Measurements from ENCODE around the gene LSM14B. TPM values are rescaled to one million over a fixed set of nuclear protein-coding genes. Genes with fewer than 3 reads are reported as not detected.

The LSM14B gene
- total RNA-seq, 2 donors from 2014 or later = 26.1 to 26.8 TPM

GRCh38 chr20:62167474-62167873, 45.2 kb downstream of the LSM14B start:
- Histone ChIP-seq H3K9me3 (no peaks in the 10 kb centered on the region), H3K27ac (no peak overlapping the region), H3K4me3 (no peak overlapping the region), H3K36me3 (peaks cover 47% of the 10 kb centered on the region), H3K4me1 (no peaks in the 10 kb centered on the region), H3K27me3 (no peaks in the 10 kb centered on the region)
- no peak for DNase-seq (ENCODE audit: low spot score)
- TF ChIP-seq, protein P1, sequence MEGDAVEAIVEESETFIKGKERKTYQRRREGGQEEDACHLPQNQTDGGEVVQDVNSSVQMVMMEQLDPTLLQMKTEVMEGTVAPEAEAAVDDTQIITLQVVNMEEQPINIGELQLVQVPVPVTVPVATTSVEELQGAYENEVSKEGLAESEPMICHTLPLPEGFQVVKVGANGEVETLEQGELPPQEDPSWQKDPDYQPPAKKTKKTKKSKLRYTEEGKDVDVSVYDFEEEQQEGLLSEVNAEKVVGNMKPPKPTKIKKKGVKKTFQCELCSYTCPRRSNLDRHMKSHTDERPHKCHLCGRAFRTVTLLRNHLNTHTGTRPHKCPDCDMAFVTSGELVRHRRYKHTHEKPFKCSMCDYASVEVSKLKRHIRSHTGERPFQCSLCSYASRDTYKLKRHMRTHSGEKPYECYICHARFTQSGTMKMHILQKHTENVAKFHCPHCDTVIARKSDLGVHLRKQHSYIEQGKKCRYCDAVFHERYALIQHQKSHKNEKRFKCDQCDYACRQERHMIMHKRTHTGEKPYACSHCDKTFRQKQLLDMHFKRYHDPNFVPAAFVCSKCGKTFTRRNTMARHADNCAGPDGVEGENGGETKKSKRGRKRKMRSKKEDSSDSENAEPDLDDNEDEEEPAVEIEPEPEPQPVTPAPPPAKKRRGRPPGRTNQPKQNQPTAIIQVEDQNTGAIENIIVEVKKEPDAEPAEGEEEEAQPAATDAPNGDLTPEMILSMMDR (IDR thresholded peaks at IDR 0.05) = no peak

- H3K36me3 ChIP-seq = peaks cover 46% of the 10 kb centered on the region
- H3K9me3 ChIP-seq = no peaks in the 10 kb centered on the region
- no peak for DNase-seq (ENCODE audit: low spot score)
- H3K27ac ChIP-seq = no peak overlapping the region
- TF ChIP-seq, protein P1 (IDR thresholded peaks at IDR 0.05) = no peak
- H3K27me3 ChIP-seq = no peaks in the 10 kb centered on the region
- H3K4me1 ChIP-seq = no peaks in the 10 kb centered on the region
- no peak overlapping the region for H3K4me3 ChIP-seq
Observed at GRCh38 chr20:62168061-62168460, 45.8 kb downstream of the LSM14B start.

DNA sequence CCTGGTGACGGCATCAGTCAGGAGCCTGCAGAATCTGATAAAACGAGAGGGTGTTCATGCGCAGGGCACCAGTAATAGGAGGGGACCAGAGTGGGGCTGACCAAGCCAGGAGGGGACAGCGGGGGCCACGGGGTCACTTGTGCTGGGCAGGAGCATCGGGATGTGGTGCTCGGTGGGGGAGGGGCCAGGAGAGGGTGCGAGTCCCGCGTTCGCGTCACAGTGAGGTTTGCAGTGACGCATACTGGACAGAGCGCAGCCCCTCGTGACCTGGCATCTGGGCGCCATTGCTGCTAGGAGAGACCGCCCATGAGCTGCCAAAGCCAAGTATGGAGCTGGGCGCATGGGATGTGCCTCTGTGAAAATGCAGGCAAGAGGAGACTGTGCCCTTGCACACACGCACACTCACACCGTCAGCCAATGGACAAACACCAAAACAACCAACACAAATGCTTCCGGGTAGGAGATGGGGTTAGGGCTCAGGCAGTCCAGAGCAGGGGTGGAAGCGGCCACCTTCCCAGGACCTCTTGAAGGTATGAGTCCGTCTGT, 46.7 kb downstream of the LSM14B start:
- H3K4me1 ChIP-seq = no peaks in the 10 kb centered on the region
- no peak for DNase-seq (ENCODE audit: low spot score)
- TF ChIP-seq, protein P1 (IDR thresholded peaks at IDR 0.05) = no peak
- H3K36me3 ChIP-seq = peaks cover 41% of the 10 kb centered on the region
- no peaks in the 10 kb centered on the region for H3K27me3 ChIP-seq
- H3K27ac ChIP-seq = no peak overlapping the region
- no peaks in the 10 kb centered on the region for H3K9me3 ChIP-seq
- H3K4me3 ChIP-seq = no peak overlapping the region

- Histone ChIP-seq H3K27me3 (no peaks in the 10 kb centered on the region), H3K36me3 (peaks cover 36% of the 10 kb centered on the region), H3K4me1 (no peaks in the 10 kb centered on the region), H3K4me3 (no peak overlapping the region), H3K9me3 (no peaks in the 10 kb centered on the region), H3K27ac (no peak overlapping the region)
- TF ChIP-seq, protein P1 (IDR thresholded peaks at IDR 0.05) = no peak
- no peak for DNase-seq (ENCODE audit: low spot score)
Observed at GRCh38 chr20:62170536-62170935, 48.3 kb downstream of the LSM14B start.

DNA sequence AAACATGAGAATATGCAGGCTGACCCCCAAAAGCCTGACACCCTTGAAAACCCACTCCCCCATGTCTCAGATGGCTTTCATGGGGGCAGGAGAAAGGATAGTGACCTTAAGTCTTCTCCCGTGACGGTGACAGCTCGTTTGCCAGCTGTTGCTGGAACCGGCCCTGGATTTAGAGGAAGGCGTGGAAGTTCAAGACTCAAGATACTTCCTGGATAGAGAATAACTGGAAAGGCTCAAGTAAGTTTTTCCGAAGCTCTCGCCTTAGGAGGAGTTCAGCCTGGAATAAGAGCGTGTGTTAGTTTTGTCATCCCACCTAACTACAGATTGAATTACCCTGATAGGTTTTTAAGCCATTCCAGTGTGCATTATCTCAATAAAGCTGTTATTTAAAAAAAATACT, 49.0 kb downstream of the LSM14B start:
- Histone ChIP-seq H3K4me3 (no peak overlapping the region), H3K36me3 (peaks cover 36% of the 10 kb centered on the region), H3K27me3 (no peaks in the 10 kb centered on the region), H3K9me3 (no peaks in the 10 kb centered on the region), H3K4me1 (no peaks in the 10 kb centered on the region), H3K27ac (no peak overlapping the region)
- TF ChIP-seq, protein P1 (IDR thresholded peaks at IDR 0.05) = no peak
- DNase-seq (ENCODE audit: low spot score) = no peak

DNA sequence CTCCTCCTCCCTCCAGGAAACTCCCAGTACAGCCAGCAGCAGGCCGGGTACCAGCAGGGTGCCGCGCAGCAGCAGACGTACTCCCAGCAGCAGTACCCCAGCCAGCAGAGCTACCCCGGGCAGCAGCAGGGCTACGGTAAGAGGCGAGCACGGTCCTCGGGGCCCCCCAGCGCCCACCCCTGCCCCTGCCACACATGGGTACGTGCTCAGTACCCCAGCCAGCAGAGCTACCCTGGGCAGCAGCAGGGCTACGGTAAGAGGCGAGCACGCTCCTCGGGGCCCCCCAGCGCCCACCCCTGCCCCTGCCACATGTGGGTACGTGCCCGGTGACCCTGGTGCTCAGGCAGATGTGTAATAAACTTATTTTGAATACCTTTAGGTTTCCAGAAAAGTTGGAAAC, 50.4 kb downstream of the LSM14B start:
- no peak for DNase-seq (ENCODE audit: low spot score)
- no peaks in the 10 kb centered on the region for H3K4me1 ChIP-seq
- no peak overlapping the region for H3K4me3 ChIP-seq
- no peaks in the 10 kb centered on the region for H3K27me3 ChIP-seq
- TF ChIP-seq, protein P1 (IDR thresholded peaks at IDR 0.05) = no peak
- no peak overlapping the region for H3K27ac ChIP-seq
- H3K9me3 ChIP-seq = no peaks in the 10 kb centered on the region
- H3K36me3 ChIP-seq = peaks cover 31% of the 10 kb centered on the region

Measured in right atrium auricular region (tissue), 2 donors.